Raji (cell line): Measurements from ENCODE around the gene GJA3.

Source experiments
- POLR2A ChIP-seq: IDR thresholded peaks from 2 replicates; pipeline ENCODE4 v1.6.1; 2011; ENCODE audit warnings: low read depth, low read length, control low read depth; ENCODE audit not compliant: insufficient read depth

Gene GJA3

GRCh38 chr13:20188667-20189553 lies 28.1 kb upstream of the GJA3 start:
- no peak for TF ChIP-seq POLR2A

- TF ChIP-seq POLR2A: no peak
Measured at GRCh38 chr13:20186771-20187170, 25.9 kb upstream of the GJA3 start.

- TF ChIP-seq POLR2A: no peak
Measured at GRCh38 chr13:20185366-20186056, 24.7 kb upstream of the GJA3 start.

- no peak for TF ChIP-seq POLR2A
Measured at GRCh38 chr13:20182231-20182846, 21.5 kb upstream of the GJA3 start.

- TF ChIP-seq POLR2A: no peak
Measured at GRCh38 chr13:20181188-20181587, 20.3 kb upstream of the GJA3 start.

- TF ChIP-seq POLR2A: no peak
Measured at GRCh38 chr13:20178156-20178555, 17.3 kb upstream of the GJA3 start.

GRCh38 chr13:20177049-20177831 lies 16.4 kb upstream of the GJA3 start:
- TF ChIP-seq POLR2A: no peak

- TF ChIP-seq POLR2A: no peak
Measured at GRCh38 chr13:20175907-20176652, 15.2 kb upstream of the GJA3 start.

- TF ChIP-seq POLR2A: no peak
Measured at GRCh38 chr13:20175406-20175794, 14.5 kb upstream of the GJA3 start.

GRCh38 chr13:20174656-20175405 lies 14.0 kb upstream of the GJA3 start:
- TF ChIP-seq POLR2A: no peak

GRCh38 chr13:20173116-20173746 lies 12.4 kb upstream of the GJA3 start:
- no peak for TF ChIP-seq POLR2A

GRCh38 chr13:20171364-20171763 lies 10.5 kb upstream of the GJA3 start:
- no peak for TF ChIP-seq POLR2A

GRCh38 chr13:20170921-20171320 lies 10.1 kb upstream of the GJA3 start:
- no peak for TF ChIP-seq POLR2A
